Vagina (tissue), 2 donors: ENCODE results near the gene FRRS1. TPM values are rescaled to one million over a fixed set of nuclear protein-coding genes. Genes with fewer than 3 reads are reported as not detected.
"Not testable (repeated sequence)": the region's sequence is repeated elsewhere in the genome, so short reads cannot be mapped to it uniquely, and the experiment has no call there.

Source experiments
- DNase-seq, 2 donors: peaks; one replicate each; pipeline ENCODE4 v3.0.0-alpha.2; 2017; ENCODE audit errors: extremely low spot score in 2 of 2
- H3K27ac ChIP-seq: fragments of 200-600 bp; sonication (generic); one replicate; pipeline ENCODE4 v1.5.1; 2019
- H3K27me3 ChIP-seq: fragments of 200-600 bp; sonication (generic); one replicate; pipeline ENCODE4 v1.5.1; 2019
- H3K36me3 ChIP-seq, 2 donors: fragments of 200-600 bp; sonication (generic); one replicate each; pipeline ENCODE4 v1.5.1; 2017 to 2019
- H3K4me1 ChIP-seq: fragments of 200-600 bp; sonication (generic); one replicate; pipeline ENCODE4 v1.5.1; 2019
- H3K4me3 ChIP-seq, 2 donors: fragments of 200-600 bp; sonication (generic); 1 replicate in 1 of 2; 2 replicates in 1 of 2; pipeline ENCODE4 v1.5.1; 2016 to 2019
- H3K9me3 ChIP-seq: fragments of 200-600 bp; sonication (generic); one replicate; pipeline ENCODE4 v1.5.1; 2019
- CTCF ChIP-seq, 3 experiments: fragments of 450-650 bp in 2 of 3; fragments of 200-600 bp in 1 of 3; sonication (generic) in 1 of 3; IDR thresholded peaks; one replicate each; pipeline ENCODE4 v1.5.1; 2017 to 2019; ENCODE audit warnings: antibody characterized with exemption in 3 of 3, mild to moderate bottlenecking in 2 of 3, moderate library complexity in 2 of 3
- POLR2A ChIP-seq, 2 donors: fragments of 450-650 bp; IDR thresholded peaks; one replicate each; pipeline ENCODE4 v1.6.1; 2017; ENCODE audit warnings: antibody characterized with exemption in 2 of 2, mild to moderate bottlenecking in 2 of 2, moderate library complexity in 2 of 2
- POLR2AphosphoS5 ChIP-seq, 2 donors: sonication (generic); formaldehyde crosslinking; IDR thresholded peaks; one replicate each; pipeline ENCODE4 v1.9.0; 2017; ENCODE audit warnings: antibody characterized with exemption in 2 of 2, mild to moderate bottlenecking in 2 of 2, low read depth in 1 of 2; ENCODE audit not compliant: insufficient read depth in 1 of 2
- intact Hi-C: fragments of 100-400 bp; cut with DNase I; formaldehyde crosslinking; loops from one replicate; pipeline ENCODE4 v1.15.1; 2023
- total RNA-seq: library from RNA; depleted of rRNA; stranded (reverse); fragments of >200 nt; gene quantifications from one replicate; pipeline ENCODE4 v1.2.3, GENCODE V29; 2016

Gene FRRS1
- total RNA-seq, 1 donor from 2014 or later, result 22.1 TPM

DNA sequence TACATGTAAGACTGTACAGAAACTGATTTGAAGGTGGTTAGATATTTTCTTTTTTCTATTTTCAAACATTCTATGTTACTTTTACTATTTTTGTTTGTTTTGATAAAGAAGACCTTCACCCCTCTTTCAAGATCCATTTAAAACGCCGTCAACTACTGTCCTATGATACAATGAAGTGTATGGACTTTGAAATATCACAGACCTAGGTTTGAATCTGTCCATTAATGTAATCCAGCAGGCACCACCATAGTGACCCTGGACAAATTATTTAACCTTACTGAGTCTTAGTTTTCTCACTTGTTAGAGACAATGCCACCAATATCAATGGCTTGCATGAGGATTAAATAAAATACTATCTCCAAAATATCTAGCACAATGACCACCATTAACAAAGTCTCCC lies 2.0 kb downstream of the FRRS1 start:
- Histone ChIP-seq H3K4me1 (peaks cover 35% of the 10 kb centered on the region), H3K27ac (peak overlapping the region; percentile 22)
- intact Hi-C loops, result no loop called here

DNA sequence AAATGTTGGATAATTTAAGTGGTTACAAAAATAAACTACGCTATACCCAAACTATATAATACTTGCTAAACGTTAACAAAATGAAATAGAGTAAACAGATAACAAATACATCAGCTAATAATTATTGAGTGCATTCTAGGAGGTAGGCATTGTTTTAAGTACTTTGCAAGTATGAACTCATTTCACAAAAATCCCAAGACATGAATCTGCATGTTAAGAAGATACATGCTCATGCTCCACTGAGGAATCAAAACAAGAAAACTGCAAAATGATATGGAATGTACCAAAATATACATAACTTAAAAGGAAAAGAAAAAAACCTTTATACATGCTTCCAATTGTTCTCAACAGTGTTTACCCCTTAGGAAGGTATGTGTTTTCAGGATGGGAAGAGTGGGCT lies 2.5 kb downstream of the FRRS1 start:
- DNase-seq, result no peak

More for the DNA sequence above, 2.0 kb downstream of the FRRS1 start:
- H3K27me3 ChIP-seq, result no peaks in the 10 kb centered on the region
- H3K4me3 ChIP-seq, result peak overlapping the region in 1 of 2 donors; percentile 4
- TF ChIP-seq POLR2AphosphoS5 (IDR thresholded peaks at IDR 0.05; ENCODE audit: insufficient read depth in 1 of 2, low read depth in 1 of 2), result no peak
- TF ChIP-seq CTCF (IDR thresholded peaks at IDR 0.05), result no peak
- no peak for TF ChIP-seq POLR2A (IDR thresholded peaks at IDR 0.05)
- no peaks in the 10 kb centered on the region for H3K36me3 ChIP-seq
- H3K9me3 ChIP-seq, result no peaks in the 10 kb centered on the region
- DNase-seq, result no peak

DNA sequence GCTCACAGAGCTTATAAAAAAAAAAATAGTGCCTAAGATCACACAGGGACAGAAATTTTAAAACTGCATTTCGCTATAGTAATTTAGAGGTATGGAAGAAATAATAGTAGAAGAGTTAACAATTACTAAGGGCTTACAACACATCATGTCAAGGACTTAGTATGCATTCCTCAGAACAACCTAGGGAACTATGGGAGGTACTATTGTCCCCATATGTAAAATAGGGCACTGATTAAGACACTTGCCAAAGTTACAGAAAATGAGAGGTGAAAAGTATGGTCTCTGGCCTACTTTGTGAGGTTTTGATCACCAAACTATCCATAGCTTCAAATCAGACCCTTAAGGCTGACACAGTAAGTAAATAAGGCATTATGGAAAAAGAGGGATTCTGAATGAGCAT lies 4.7 kb downstream of the FRRS1 start:
- H3K4me1 ChIP-seq, result peaks cover 45% of the 10 kb centered on the region
- no peaks in the 10 kb centered on the region for H3K27me3 ChIP-seq
- no peak for DNase-seq
- H3K9me3 ChIP-seq, result no peaks in the 10 kb centered on the region
- peak overlapping the region; percentile 46 for H3K27ac ChIP-seq
- no peak overlapping the region for H3K4me3 ChIP-seq
- intact Hi-C loops, result no loop called here
- TF ChIP-seq CTCF (IDR thresholded peaks at IDR 0.05) (no peak), POLR2AphosphoS5 (IDR thresholded peaks at IDR 0.05; ENCODE audit: insufficient read depth in 1 of 2, low read depth in 1 of 2) (no peak), POLR2A (IDR thresholded peaks at IDR 0.05) (no peak)
- H3K36me3 ChIP-seq, result no peaks in the 10 kb centered on the region

More for the DNA sequence above, 2.5 kb downstream of the FRRS1 start:
- Histone ChIP-seq H3K27me3 (no peaks in the 10 kb centered on the region), H3K9me3 (no peaks in the 10 kb centered on the region), H3K4me3 (no peak overlapping the region), H3K36me3 (no peaks in the 10 kb centered on the region), H3K4me1 (peaks cover 40% of the 10 kb centered on the region), H3K27ac (no peak overlapping the region)
- intact Hi-C loops, result no loop called here
- TF ChIP-seq CTCF (IDR thresholded peaks at IDR 0.05), result no peak
- peak in 1 of 2 donors; percentile 55 for TF ChIP-seq POLR2AphosphoS5 (IDR thresholded peaks at IDR 0.05; ENCODE audit: insufficient read depth in 1 of 2, low read depth in 1 of 2)
- TF ChIP-seq POLR2A (IDR thresholded peaks at IDR 0.05), result no peak

DNA sequence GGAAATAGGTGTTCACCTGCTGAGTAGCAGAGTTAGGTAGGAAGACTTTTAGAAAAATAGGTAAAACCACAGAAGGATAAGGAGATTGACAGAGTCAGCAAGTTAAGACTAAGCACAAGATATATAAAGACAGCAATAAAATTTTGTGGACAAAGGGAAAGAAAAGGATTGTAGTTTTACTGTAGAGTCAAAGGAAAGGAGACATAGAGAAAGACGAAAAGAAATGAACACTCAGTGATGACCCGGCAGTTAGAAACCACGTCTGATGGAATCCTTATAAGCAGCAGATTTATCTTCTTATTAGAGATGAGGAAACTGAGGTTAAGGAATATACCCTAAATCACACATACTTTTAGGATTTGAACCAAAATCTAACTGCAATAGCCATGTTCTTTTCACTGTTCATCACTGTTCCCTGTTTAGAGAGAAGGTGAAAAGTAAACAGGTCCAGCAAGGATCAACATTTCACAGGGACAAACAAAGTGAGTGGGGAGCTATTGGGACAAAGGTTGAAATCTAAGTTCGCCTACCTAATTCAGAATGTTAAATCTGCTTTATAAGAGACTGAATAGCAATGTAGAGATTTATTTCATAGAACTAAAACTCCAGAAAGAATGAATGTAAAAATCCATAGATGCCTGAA lies 6.8 kb downstream of the FRRS1 start:
- Histone ChIP-seq H3K9me3 (no peaks in the 10 kb centered on the region), H3K4me1 (peaks cover 40% of the 10 kb centered on the region), H3K27ac (peak overlapping the region; percentile 59), H3K4me3 (no peak overlapping the region), H3K27me3 (no peaks in the 10 kb centered on the region), H3K36me3 (no peaks in the 10 kb centered on the region)
- no peak for TF ChIP-seq POLR2AphosphoS5 (IDR thresholded peaks at IDR 0.05; ENCODE audit: insufficient read depth in 1 of 2, low read depth in 1 of 2)
- no peak for TF ChIP-seq POLR2A (IDR thresholded peaks at IDR 0.05)
- no peak for TF ChIP-seq CTCF (IDR thresholded peaks at IDR 0.05)
- no peak for DNase-seq
- intact Hi-C loops, result no loop called here

DNA sequence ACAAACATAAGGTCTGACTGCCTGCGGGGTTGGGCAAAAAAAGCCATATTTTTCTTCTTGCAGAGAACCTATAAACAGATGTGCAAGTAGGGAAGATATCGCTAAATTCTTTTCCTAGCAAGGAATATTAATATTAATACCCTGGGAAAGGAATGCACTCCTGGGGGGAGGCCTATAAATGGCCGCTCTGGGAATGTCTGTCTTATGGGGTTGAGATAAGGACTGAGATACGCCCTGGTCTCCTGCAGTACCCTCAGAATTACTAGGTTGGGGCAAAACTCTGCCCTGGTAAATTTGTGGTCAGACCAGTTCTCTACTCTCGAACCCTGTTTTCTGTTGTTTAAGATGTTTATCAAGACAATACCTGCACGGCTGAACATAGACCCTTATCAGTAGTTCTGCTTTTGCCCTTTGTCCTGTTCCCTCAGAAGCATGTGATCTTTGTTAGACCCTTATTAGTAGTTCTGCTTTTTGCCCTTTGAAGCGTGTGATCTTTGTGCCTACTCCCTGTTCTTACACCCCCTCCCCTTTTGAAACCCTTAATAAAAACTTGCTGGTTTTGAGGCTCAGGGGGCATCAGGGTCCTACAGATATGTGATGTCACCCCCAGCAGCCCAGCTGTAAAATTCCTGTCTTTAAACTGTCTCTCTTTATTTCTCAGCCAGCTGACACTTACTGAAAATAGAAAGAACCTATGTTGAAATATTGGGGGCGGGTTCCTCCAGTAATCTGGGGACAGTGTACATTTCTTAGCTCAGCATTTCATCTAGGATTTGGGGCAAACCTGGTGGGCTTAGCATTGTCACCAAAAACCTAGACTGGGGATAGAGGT lies 7.5 kb downstream of the FRRS1 start:
- peak overlapping the region; percentile 59 for H3K27ac ChIP-seq
- H3K27me3 ChIP-seq, H3K9me3 ChIP-seq, intact Hi-C loops, H3K4me3 ChIP-seq, DNase-seq, H3K36me3 ChIP-seq: not testable (repeated sequence)
- peaks cover 37% of the 10 kb centered on the region for H3K4me1 ChIP-seq
